Right lobe of liver (tissue), 6 donors: Measurements from ENCODE around the gene TTLL1. TPM values are rescaled to one million over a fixed set of nuclear protein-coding genes. Genes with fewer than 3 reads are reported as not detected.

Experiments used
- ATAC-seq, 4 donors: fragments of 200-7000 bp; cut with Tn5 transposase; one replicate each; pipeline ENCODE4 v1.9.1; 2020; ENCODE audit warnings: mild to moderate bottlenecking in 4 of 4, moderate library complexity in 4 of 4
- DNase-seq, 3 donors: peaks; one replicate each; pipeline ENCODE4 v3.0.0-alpha.2; 2020
- H3K27ac ChIP-seq, 3 donors: fragments of 200-600 bp; one replicate each; pipeline ENCODE4 v1.8.0; 2022
- H3K27me3 ChIP-seq, 2 donors: fragments of 200-600 bp; one replicate each; pipeline ENCODE4 v1.8.0; 2022
- H3K36me3 ChIP-seq, 4 donors: fragments of 200-600 bp; sonication (generic) in 1 of 4; one replicate each; pipeline versions ENCODE4 v1.5.1 to v1.8.0; 2017 to 2022; ENCODE audit warnings: control low read depth in 1 of 4
- H3K4me1 ChIP-seq, 4 donors: fragments of 200-600 bp; sonication (generic) in 1 of 4; one replicate each; pipeline versions ENCODE4 v1.5.1 to v1.8.0; 2017 to 2022; ENCODE audit warnings: control low read depth in 1 of 4
- H3K4me3 ChIP-seq, 3 donors: fragments of 200-600 bp; one replicate each; pipeline ENCODE4 v1.8.0; 2022
- H3K9me3 ChIP-seq, 4 donors: fragments of 200-600 bp; sonication (generic) in 1 of 4; one replicate each; pipeline versions ENCODE4 v1.5.1 to v1.8.0; 2017 to 2022; ENCODE audit warnings: control low read depth in 1 of 4
- POLR2A ChIP-seq: fragments of 450-650 bp; IDR thresholded peaks from one replicate; pipeline ENCODE4 v1.6.1; 2017; ENCODE audit warnings: antibody characterized with exemption, mild to moderate bottlenecking
- WGBS: methylation state at CpG from one replicate; pipeline ENCODE4 v1.1.6; 2018; ENCODE audit warnings: low coverage, low lambda C conversion rate; ENCODE audit not compliant: insufficient coverage; ENCODE audit errors: missing lambda C conversion rate; 5-methylcytosine and 5-hydroxymethylcytosine counted together
- intact Hi-C, 2 donors: fragments of 100-400 bp; cut with DNase I; formaldehyde crosslinking; loops; one replicate each; pipeline versions ENCODE4 v1.11.2 to v1.14.1; 2022
- total RNA-seq, 6 experiments: library from RNA; depleted of rRNA in 2 of 6; stranded (reverse); fragments of >200 nt in 2 of 6; fragmentation: NEBNext Ultra II Directional in 3 of 6; extraction: Animal tissue kit (Norgen Biotek cat#: 25700) in 3 of 6; gene quantifications; one replicate each; pipeline versions ENCODE4 v1.1.0 to v1.2.4, GENCODE V29; 2016 to 2023
- TF ChIP-seq, protein P1 (sequence below), 4 donors: fragments of 200-600 bp in 3 of 4; fragments of 450-650 bp in 1 of 4; IDR thresholded peaks; one replicate each; pipeline versions ENCODE4 v1.5.1 to v1.8.0; 2016 to 2022; ENCODE audit warnings: antibody characterized with exemption in 4 of 4, mild to moderate bottlenecking in 2 of 4
- donor health status: DM: no; HTN: yes; CAD: no.
- donor health status: DM: no; HTN: no; CAD: no.
- donor health status: DM: no; HTN: no; CAD: no.
- donor health status: DM: no; HTN: yes; CAD: no.
- donor health status: DM: no; HTN: yes; CAD: no.

The TTLL1 gene
- total RNA-seq, 6 experiments from 2014 or later: 0.97 to 2.0 (median 1.3) TPM

DNA sequence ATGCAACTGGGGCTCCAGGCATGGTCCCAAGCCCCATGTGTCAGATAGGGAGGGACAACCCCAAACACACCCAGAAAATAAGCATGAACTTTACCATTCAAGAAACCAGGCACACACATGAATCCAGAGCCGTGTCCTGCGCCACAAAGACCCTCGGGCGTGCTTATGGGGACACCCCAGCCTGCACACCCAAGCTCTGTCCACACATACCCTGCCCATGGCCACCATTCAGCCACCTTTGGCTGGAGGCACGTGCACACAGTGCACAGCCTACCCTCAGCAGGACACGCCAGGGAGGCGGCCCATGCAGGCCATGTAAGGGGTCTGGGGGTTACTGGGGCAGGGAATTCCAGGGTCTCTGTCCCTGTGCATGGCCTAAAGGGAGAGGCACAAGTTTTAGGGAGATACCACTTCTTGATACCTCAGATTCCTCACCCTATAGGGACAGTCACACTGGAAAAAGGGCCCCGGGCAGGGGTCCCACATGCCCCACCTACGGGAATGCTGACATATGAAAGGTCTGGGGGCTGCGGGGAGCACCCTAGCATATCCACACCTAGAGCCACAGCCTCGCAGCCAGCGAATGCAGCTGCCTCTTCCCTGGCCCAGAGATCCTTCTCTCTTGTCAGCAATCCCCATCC lies 94.8 kb downstream of the TTLL1 start:
- Histone ChIP-seq H3K9me3 (no peaks in the 10 kb centered on the region), H3K36me3 (no peaks in the 10 kb centered on the region), H3K27ac (peak overlapping the region; percentile 67 to 94 (median 92)), H3K4me3 (peak overlapping the region; percentile 9 to 49 (median 40)), H3K4me1 (peaks cover 6 to 53% (median 19%) of the 10 kb centered on the region in 4 donors), H3K27me3 (no peaks in the 10 kb centered on the region)
- ATAC-seq: peak in 3 of 4 donors; percentile 31 to 46 (median 41)
- intact Hi-C loops: no loop called here
- no CpG with 5 or more reads among the region's 12 CpGs for WGBS
- TF ChIP-seq POLR2A: no peak
- TF ChIP-seq, protein P1, sequence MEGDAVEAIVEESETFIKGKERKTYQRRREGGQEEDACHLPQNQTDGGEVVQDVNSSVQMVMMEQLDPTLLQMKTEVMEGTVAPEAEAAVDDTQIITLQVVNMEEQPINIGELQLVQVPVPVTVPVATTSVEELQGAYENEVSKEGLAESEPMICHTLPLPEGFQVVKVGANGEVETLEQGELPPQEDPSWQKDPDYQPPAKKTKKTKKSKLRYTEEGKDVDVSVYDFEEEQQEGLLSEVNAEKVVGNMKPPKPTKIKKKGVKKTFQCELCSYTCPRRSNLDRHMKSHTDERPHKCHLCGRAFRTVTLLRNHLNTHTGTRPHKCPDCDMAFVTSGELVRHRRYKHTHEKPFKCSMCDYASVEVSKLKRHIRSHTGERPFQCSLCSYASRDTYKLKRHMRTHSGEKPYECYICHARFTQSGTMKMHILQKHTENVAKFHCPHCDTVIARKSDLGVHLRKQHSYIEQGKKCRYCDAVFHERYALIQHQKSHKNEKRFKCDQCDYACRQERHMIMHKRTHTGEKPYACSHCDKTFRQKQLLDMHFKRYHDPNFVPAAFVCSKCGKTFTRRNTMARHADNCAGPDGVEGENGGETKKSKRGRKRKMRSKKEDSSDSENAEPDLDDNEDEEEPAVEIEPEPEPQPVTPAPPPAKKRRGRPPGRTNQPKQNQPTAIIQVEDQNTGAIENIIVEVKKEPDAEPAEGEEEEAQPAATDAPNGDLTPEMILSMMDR (IDR thresholded peaks at IDR 0.05): no peak
- DNase-seq: no peak

DNA sequence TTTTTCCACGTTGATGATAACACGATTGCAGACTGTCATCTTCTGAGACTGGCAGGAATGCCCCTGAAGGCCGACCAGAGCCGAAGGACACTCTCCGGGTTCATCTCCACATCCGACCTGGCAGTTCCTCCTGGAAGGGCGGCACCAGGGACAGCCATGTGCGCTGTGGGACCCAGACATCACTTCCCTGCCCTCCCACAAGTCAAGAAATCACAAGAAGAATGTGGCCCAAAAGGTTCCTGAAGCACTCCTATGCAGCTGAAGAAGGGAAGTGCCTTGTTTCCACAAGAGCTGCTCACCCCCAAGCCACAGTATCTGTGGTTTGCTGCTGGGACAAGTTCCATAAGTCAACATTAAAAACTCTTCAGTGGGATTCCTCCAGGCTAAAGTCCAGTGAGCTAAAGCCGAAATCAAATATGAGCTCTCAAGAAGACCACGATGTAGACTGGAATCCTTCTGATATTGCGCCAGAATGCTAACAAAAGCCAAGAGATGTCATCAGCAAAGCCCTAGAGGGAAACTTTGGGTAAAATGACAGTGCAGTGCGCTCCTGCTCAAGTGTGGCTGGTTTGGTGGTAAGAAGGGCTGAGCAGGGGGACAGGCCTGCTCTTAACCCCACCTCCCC lies 95.4 kb downstream of the TTLL1 start:
- no peaks in the 10 kb centered on the region for H3K36me3 ChIP-seq
- ATAC-seq (peak; percentile 9 to 58 (median 20)), DNase-seq (no peak)
- intact Hi-C loops: no loop called here
- H3K4me1 ChIP-seq: peaks cover 6 to 53% (median 19%) of the 10 kb centered on the region in 4 donors
- peak overlapping the region; percentile 67 to 94 (median 92) for H3K27ac ChIP-seq
- WGBS: 15% methylated on average over 10 of the region's 12 CpGs
- TF ChIP-seq, protein P1 (IDR thresholded peaks at IDR 0.05): no peak
- TF ChIP-seq POLR2A: no peak
- no peaks in the 10 kb centered on the region for H3K27me3 ChIP-seq
- H3K9me3 ChIP-seq: no peaks in the 10 kb centered on the region
- H3K4me3 ChIP-seq: peak overlapping the region in 2 of 3 donors; percentile 40 to 49

DNA sequence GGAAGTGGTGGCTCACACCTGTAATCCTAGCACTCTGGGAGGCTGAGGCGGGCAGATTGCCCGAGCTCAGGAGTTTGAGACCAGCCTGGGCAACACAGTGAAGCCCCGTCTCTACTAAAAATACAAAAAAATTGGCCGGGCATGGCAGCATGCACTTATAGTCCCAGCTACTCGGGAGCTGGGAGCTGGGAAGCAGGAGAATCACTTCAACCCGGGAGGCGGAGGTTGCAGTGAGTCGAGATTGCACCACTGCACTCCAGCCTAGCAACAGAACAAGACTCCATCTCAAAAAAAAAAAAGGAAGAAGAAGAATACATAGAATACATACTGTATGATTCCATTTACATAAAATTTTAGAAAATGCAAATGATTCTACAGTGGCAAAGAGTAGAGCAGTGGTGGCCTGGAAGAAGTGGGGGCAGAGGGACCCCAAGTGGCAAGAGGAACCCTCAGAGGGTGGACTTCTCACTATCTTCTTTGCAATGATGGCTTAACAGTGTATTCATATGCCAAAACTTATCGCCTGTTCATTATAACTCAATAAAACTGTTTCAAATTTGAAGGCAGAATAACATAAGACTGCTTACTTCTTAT lies 96.2 kb downstream of the TTLL1 start:
- no peaks in the 10 kb centered on the region for H3K9me3 ChIP-seq
- no peaks in the 10 kb centered on the region for H3K27me3 ChIP-seq
- no peaks in the 10 kb centered on the region for H3K36me3 ChIP-seq
- DNase-seq (no peak), ATAC-seq (no peak)
- intact Hi-C loops: no loop called here
- H3K27ac ChIP-seq: peak overlapping the region in 1 of 3 donors; percentile 92
- TF ChIP-seq, protein P1 (IDR thresholded peaks at IDR 0.05): no peak
- TF ChIP-seq POLR2A: no peak
- 61% methylated on average over 9 of the region's 9 CpGs for WGBS
- H3K4me3 ChIP-seq: peak overlapping the region in 1 of 3 donors; percentile 49
- H3K4me1 ChIP-seq: peaks cover 6 to 53% (median 19%) of the 10 kb centered on the region in 4 donors

DNA sequence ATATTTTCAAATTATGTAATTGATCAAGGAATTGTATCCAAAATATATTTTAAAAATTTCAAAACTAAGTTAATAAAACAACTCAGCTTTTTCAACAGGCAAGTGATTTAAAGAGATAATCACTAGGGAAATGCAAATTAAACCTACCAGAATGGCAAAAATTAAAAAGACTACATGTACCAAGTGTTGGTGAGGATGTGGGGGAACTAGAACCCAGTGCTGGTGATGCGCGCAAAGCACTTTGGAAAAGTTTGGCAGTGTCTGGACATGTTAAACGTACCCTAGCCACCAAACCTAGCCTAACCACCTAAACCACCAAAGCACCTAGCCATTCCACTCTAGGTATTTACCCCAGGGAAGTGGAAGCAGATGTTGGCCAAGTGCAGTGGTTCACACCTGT lies 97.1 kb downstream of the TTLL1 start:
- WGBS: 96% methylated on average over 3 of the region's 3 CpGs

More for the DNA sequence above, 97.1 kb downstream of the TTLL1 start:
- DNase-seq (no peak), ATAC-seq (no peak)
- Histone ChIP-seq H3K4me3 (no peak overlapping the region), H3K27me3 (no peaks in the 10 kb centered on the region), H3K4me1 (peaks cover 6 to 46% (median 18%) of the 10 kb centered on the region in 4 donors), H3K9me3 (no peaks in the 10 kb centered on the region), H3K27ac (no peak overlapping the region), H3K36me3 (no peaks in the 10 kb centered on the region)
- intact Hi-C loops: no loop called here
- TF ChIP-seq, protein P1 (IDR thresholded peaks at IDR 0.05): no peak
- TF ChIP-seq POLR2A: no peak
